GM12878 (cell line): ENCODE data around the gene LRRC8D. TPM values are rescaled to one million over a fixed set of nuclear protein-coding genes. Genes with fewer than 3 reads are reported as not detected.

ENCODE experiments used
- ATAC-seq: fragments of 200-7000 bp; cut with Tn5 transposase; 3 replicates; pipeline ENCODE4 v1.9.1; 2020; ENCODE audit warnings: mild to moderate bottlenecking, moderate library complexity
- BruUV-seq: library from RNA; stranded (reverse); fragments of 400-500 nt; replicated peaks from 2 replicates; lab custom pipeline; 2021; lab: Mats Ljungman, UMichigan
- CTCF ChIA-PET: fragments of 300-600 bp; sonication (Branson Sonifier 250); formaldehyde crosslinking; extraction: SDS; loops from one replicate; lab custom pipeline; 2021; ENCODE audit warnings: inconsistent platforms; lab: Yijun Ruan, JAX
- POLR2A ChIA-PET: fragments of 350-600 bp; formaldehyde crosslinking; extraction: SDS; loops from one replicate; lab custom pipeline; 2021; ENCODE audit warnings: inconsistent platforms; lab: Charles Lee
- RAD21 ChIA-PET: fragments of 300-600 bp; sonication (Branson Sonifier 250); formaldehyde crosslinking; loops from one replicate; lab custom pipeline; 2023; ENCODE audit warnings: antibody characterized with exemption; ENCODE audit not compliant: unreplicated experiment; lab: Charles Lee
- SMC1A ChIA-PET: fragments of 300-600 bp; sonication (Branson Sonifier 250); formaldehyde crosslinking; loops from one replicate; lab custom pipeline; 2023; ENCODE audit not compliant: unreplicated experiment, uncharacterized antibody; lab: Charles Lee
- DNase-seq: peaks from one replicate; pipeline ENCODE4 v3.0.0-alpha.2; 2011; ENCODE audit warnings: low read depth, low spot score
- FAIRE-seq: peaks from 3 replicates; lab custom pipeline; 2011; peaks lifted over from hg19 to GRCh38; lab: Jason Lieb, UNC
- H2AFZ ChIP-seq: 2 replicates; pipeline ENCODE4 v1.6.0; 2011; ENCODE audit warnings: low read depth, low read length, control low read depth; ENCODE audit not compliant: control insufficient read depth
- H3K27ac ChIP-seq: 2 replicates; pipeline ENCODE4 v1.5.1; 2011; ENCODE audit warnings: control low read depth; ENCODE audit not compliant: control insufficient read depth, insufficient read depth
- H3K27me3 ChIP-seq, 2 experiments: replicated peaks in 1 of 2; 2 replicates each; pipeline versions ENCODE4 v1.6.0 to v1.6.1; 2011; ENCODE audit warnings: low read length in 1 of 2; ENCODE audit not compliant: control insufficient read depth in 2 of 2, insufficient read depth in 2 of 2
- H3K36me3 ChIP-seq, 2 experiments: 2 replicates each; pipeline ENCODE4 v1.5.1; 2011; ENCODE audit warnings: low read length in 1 of 2; ENCODE audit not compliant: control insufficient read depth in 2 of 2, insufficient read depth in 2 of 2
- H3K4me1 ChIP-seq: 2 replicates; pipeline ENCODE4 v1.6.1; 2011; ENCODE audit warnings: mild to moderate bottlenecking, low read length, moderate library complexity, mixed read lengths; ENCODE audit not compliant: control insufficient read depth, insufficient read depth
- H3K4me2 ChIP-seq: 2 replicates; pipeline ENCODE4 v1.6.0; 2011; ENCODE audit warnings: control low read depth; ENCODE audit not compliant: control insufficient read depth, insufficient read depth
- H3K4me3 ChIP-seq: fragments of 200-600 bp; sonication (generic); 2 replicates; pipeline ENCODE4 v1.5.1; 2016
- H3K79me2 ChIP-seq: 2 replicates; pipeline ENCODE4 v1.6.0; 2011; ENCODE audit warnings: low read length; ENCODE audit not compliant: control insufficient read depth, insufficient read depth
- H3K9ac ChIP-seq: 2 replicates; pipeline ENCODE4 v1.8.0; 2011; ENCODE audit warnings: low read length, control low read depth, mixed read lengths; ENCODE audit not compliant: control insufficient read depth, insufficient read depth
- H3K9me3 ChIP-seq: replicated peaks from 3 replicates; pipeline ENCODE4 v1.5.1; 2011; ENCODE audit warnings: mild to moderate bottlenecking, low read length; ENCODE audit not compliant: control insufficient read depth, insufficient read depth
- H4K20me1 ChIP-seq: 2 replicates; pipeline ENCODE4 v1.6.0; 2011; ENCODE audit not compliant: control insufficient read depth, insufficient read depth
- EGR1 ChIP-seq, 2 experiments: IDR thresholded peaks; 1 replicate in 1 of 2; 2 replicates in 1 of 2; pipeline ENCODE4 v1.6.1; 2011 to 2012; ENCODE audit warnings: low read depth in 2 of 2, low read length in 2 of 2, borderline replicate concordance in 1 of 2, mild to moderate bottlenecking in 1 of 2, moderate library complexity in 1 of 2
- ESRRA ChIP-seq: IDR thresholded peaks from 2 replicates; pipeline ENCODE4 v1.6.1; 2012; ENCODE audit warnings: mild to moderate bottlenecking, low read length, improper control_type of control experiment
- JUND ChIP-seq: IDR thresholded peaks from 2 replicates; pipeline ENCODE4 v1.6.1; 2012; ENCODE audit warnings: low read depth, mild to moderate bottlenecking, low read length, improper control_type of control experiment, moderate library complexity
- NFIC ChIP-seq: IDR thresholded peaks from 2 replicates; pipeline ENCODE4 v1.6.1; 2012; ENCODE audit warnings: low read depth, mild to moderate bottlenecking, inconsistent platforms, low read length, moderate library complexity
- NR2C1 ChIP-seq: fragments of 450-650 bp; IDR thresholded peaks from 2 replicates; pipeline ENCODE4 v1.6.1; 2017; ENCODE audit warnings: antibody characterized with exemption, mild to moderate bottlenecking, moderate library complexity
- RUNX3 ChIP-seq: IDR thresholded peaks from 2 replicates; pipeline ENCODE4 v1.6.1; 2012; ENCODE audit warnings: low read length, inconsistent platforms
- SIX5 ChIP-seq: IDR thresholded peaks from 2 replicates; pipeline ENCODE4 v1.6.1; 2011; ENCODE audit warnings: mild to moderate bottlenecking, low read depth, low read length, moderate library complexity; ENCODE audit not compliant: severe bottlenecking
- SMARCA5 ChIP-seq: fragments of 450-650 bp; IDR thresholded peaks from 2 replicates; pipeline ENCODE4 v1.6.1; 2017; ENCODE audit warnings: mild to moderate bottlenecking
- SP1 ChIP-seq: IDR thresholded peaks from one replicate; pipeline ENCODE4 v1.6.1; 2011; ENCODE audit warnings: low read depth, low read length
- SPI1 ChIP-seq: IDR thresholded peaks from 2 replicates; pipeline ENCODE4 v1.6.1; 2011; ENCODE audit warnings: low read depth, mild to moderate bottlenecking, low read length, moderate library complexity, borderline replicate concordance; ENCODE audit not compliant: insufficient read depth
- TCF3 ChIP-seq: IDR thresholded peaks from 2 replicates; pipeline ENCODE4 v1.6.1; 2012; ENCODE audit warnings: low read depth, mild to moderate bottlenecking, low read length, borderline replicate concordance; ENCODE audit not compliant: insufficient read depth
- ZNF384 ChIP-seq: IDR thresholded peaks from 2 replicates; pipeline ENCODE4 v1.6.1; 2012; ENCODE audit warnings: low read depth, mild to moderate bottlenecking, low read length, improper control_type of control experiment, borderline replicate concordance
- WGBS: methylation state at CpG from one replicate; pipeline ENCODE4 v1.1.6; 2016; ENCODE audit warnings: low lambda C conversion rate; ENCODE audit not compliant: insufficient replicate concordance, insufficient coverage; ENCODE audit errors: missing lambda C conversion rate; 5-methylcytosine and 5-hydroxymethylcytosine counted together
- in situ Hi-C: fragments of 300-500 bp; cut with MboI; formaldehyde crosslinking; loops from 9 replicates; pipeline ENCODE4 v1.14.3; 2018; ENCODE audit warnings: mixed read lengths
- intact Hi-C: fragments of 100-400 bp; cut with micrococcal nuclease; formaldehyde crosslinking; loops from one replicate; pipeline ENCODE4 v1.14.2; 2022; ENCODE audit not compliant: unreplicated experiment
- polyA plus RNA-seq, 11 experiments: library from polyadenylated mRNA; depleted of rRNA in 4 of 11; unstranded in 6 of 11; stranded (reverse) in 5 of 11; fragments of >200 nt; fragmentation: Nextera tagmentation in 4 of 11; fragmentation: Illumina TruSeq in 1 of 11; extraction: Ambion mirVana in 4 of 11; extraction: Trizol in 1 of 11; gene quantifications; 1 replicate in 1 of 11; 2 replicates in 10 of 11; pipeline versions ENCODE4 v1.2.1 to v1.2.3, GENCODE V29; 2011 to 2016; ENCODE audit warnings: inconsistent platforms in 2 of 11, missing spikeins in 2 of 11, low read depth in 1 of 11
- total RNA-seq, 4 experiments: library from RNA; depleted of rRNA in 3 of 4; stranded (reverse); fragments of >200 nt in 3 of 4; fragmentation: Illumina TruSeq in 1 of 4; extraction: Trizol in 1 of 4; gene quantifications; 2 replicates each; pipeline versions ENCODE4 v1.2.1 to v1.2.3, GENCODE V29; 2013 to 2021
- TF ChIP-seq, protein P1 (sequence below): IDR thresholded peaks from 2 replicates; pipeline ENCODE4 v1.6.1; 2011; ENCODE audit warnings: borderline replicate concordance, low read depth, mild to moderate bottlenecking, moderate library complexity, mixed read lengths, low read length; ENCODE audit not compliant: insufficient read depth; ENCODE audit errors: extremely low read length
- TF ChIP-seq, protein P2 (sequence below): fragments of 450-650 bp; IDR thresholded peaks from 2 replicates; pipeline ENCODE4 v1.6.1; 2014; ENCODE audit warnings: mild to moderate bottlenecking
- TF ChIP-seq, protein P3 (sequence below), 3 experiments: IDR thresholded peaks in 2 of 3; conservative IDR thresholded peaks in 1 of 3; 2 replicates each; pipeline ENCODE4 v1.5.1; 2011; ENCODE audit warnings: low read depth in 3 of 3, low read length in 3 of 3, mild to moderate bottlenecking in 3 of 3, control low read depth in 2 of 3, moderate library complexity in 2 of 3, inconsistent platforms in 1 of 3, mixed read lengths in 1 of 3; ENCODE audit not compliant: control insufficient read depth in 2 of 3, insufficient read depth in 1 of 3; ENCODE audit errors: extremely low read depth in 1 of 3

The LRRC8D gene
- total and polyA plus RNA-seq, 10 of the 15 experiments (the other 5 are each of a cell fraction or from before 2014, with no cell fraction given), result 5.6 to 44.1 (median 26.8) TPM

DNA sequence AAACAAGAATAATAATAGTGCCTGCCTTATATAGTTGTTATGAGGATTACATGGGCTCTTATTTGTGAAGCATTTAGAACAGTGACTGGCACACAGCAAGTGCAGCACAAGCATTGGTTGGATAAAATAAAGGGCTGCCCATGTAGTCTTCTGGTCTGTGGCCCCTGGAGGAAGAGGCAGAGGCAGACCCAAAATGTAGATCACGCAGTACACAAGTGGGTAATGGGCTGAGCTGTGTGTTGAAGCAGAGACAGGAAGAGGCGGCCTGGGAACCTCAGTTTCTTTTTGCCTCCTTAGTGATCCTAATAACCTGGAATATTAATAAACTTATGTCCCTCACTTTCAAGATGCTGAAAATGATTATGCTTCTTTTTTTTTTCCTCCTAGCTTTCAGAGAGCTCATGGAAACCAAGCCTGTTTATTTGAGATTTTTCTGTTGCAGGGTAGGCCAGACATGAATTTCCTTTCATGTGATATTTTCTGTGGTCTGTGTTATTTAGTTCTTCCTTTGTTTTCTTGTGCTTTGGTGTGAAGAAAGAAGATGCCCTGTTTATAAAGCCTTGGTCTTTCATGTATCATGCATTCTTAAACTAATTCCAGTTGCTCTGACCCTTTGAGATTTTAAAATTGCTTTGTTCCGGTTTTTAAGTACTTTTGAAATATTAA is 42.5 kb downstream of the LRRC8D start:
- Histone ChIP-seq H4K20me1 (no peaks in the 10 kb centered on the region), H3K79me2 (no peaks in the 10 kb centered on the region; the same call in 1 of the 2 replicates)
- CTCF ChIA-PET, result no interaction called here
- no TSS peak for BruUV-seq
- DNase-seq (no peak), ATAC-seq (no peak)
- TF ChIP-seq ZNF384 (no peak), JUND (no peak), SIX5 (no peak), SMARCA5 (no peak), ESRRA (no peak), NR2C1 (no peak), EGR1 (IDR thresholded peaks at IDR 0.05; ENCODE audit: borderline replicate concordance in 1 of 2, low read depth in 2 of 2, low read length in 2 of 2) (no peak), RUNX3 (no peak), NFIC (no peak), SP1 (no peak), TCF3 (no peak), SPI1 (no peak)
- TF ChIP-seq, protein P1, sequence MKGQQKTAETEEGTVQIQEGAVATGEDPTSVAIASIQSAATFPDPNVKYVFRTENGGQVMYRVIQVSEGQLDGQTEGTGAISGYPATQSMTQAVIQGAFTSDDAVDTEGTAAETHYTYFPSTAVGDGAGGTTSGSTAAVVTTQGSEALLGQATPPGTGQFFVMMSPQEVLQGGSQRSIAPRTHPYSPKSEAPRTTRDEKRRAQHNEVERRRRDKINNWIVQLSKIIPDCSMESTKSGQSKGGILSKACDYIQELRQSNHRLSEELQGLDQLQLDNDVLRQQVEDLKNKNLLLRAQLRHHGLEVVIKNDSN, result no peak
- TF ChIP-seq, protein P2, sequence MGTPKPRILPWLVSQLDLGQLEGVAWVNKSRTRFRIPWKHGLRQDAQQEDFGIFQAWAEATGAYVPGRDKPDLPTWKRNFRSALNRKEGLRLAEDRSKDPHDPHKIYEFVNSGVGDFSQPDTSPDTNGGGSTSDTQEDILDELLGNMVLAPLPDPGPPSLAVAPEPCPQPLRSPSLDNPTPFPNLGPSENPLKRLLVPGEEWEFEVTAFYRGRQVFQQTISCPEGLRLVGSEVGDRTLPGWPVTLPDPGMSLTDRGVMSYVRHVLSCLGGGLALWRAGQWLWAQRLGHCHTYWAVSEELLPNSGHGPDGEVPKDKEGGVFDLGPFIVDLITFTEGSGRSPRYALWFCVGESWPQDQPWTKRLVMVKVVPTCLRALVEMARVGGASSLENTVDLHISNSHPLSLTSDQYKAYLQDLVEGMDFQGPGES, result no peak
- TF ChIP-seq, protein P3, sequence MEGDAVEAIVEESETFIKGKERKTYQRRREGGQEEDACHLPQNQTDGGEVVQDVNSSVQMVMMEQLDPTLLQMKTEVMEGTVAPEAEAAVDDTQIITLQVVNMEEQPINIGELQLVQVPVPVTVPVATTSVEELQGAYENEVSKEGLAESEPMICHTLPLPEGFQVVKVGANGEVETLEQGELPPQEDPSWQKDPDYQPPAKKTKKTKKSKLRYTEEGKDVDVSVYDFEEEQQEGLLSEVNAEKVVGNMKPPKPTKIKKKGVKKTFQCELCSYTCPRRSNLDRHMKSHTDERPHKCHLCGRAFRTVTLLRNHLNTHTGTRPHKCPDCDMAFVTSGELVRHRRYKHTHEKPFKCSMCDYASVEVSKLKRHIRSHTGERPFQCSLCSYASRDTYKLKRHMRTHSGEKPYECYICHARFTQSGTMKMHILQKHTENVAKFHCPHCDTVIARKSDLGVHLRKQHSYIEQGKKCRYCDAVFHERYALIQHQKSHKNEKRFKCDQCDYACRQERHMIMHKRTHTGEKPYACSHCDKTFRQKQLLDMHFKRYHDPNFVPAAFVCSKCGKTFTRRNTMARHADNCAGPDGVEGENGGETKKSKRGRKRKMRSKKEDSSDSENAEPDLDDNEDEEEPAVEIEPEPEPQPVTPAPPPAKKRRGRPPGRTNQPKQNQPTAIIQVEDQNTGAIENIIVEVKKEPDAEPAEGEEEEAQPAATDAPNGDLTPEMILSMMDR (IDR thresholded peaks at IDR 0.05 in 2 of 3, conservative IDR thresholded peaks at IDR 0.05 in 1 of 3; ENCODE audit: control insufficient read depth in 2 of 3, extremely low read depth in 1 of 3, insufficient read depth in 1 of 3, low read depth in 3 of 3, low read length in 3 of 3), result no peak
- TF ChIP-seq, all 136 proteins: peak for 0
- Histone ChIP-seq H3K36me3 (peaks cover 0 to 6% of the 10 kb centered on the region in 2 experiments; a peak in 2 of 4 replicates), H3K4me1 (no peaks in the 10 kb centered on the region), H3K4me3 (no peak overlapping the region), H3K9ac (no peak overlapping the region), H3K27me3 (no peaks in the 10 kb centered on the region), H3K27ac (no peak overlapping the region), H2AFZ (no peak overlapping the region), H3K9me3 (no peaks in the 10 kb centered on the region), H3K4me2 (no peak overlapping the region)
- RAD21 ChIA-PET, result interaction anchor here (1.0 to 2.0 kb wide), 2 partner anchors 18 to 20 kb away, joined by 3 to 8 read pairs; no protein-coding TSS in a partner anchor
- intact Hi-C loops, result no loop called here
- in situ Hi-C loops, result no loop called here
- POLR2A ChIA-PET, result no interaction called here
- 99% methylated on average over 3 of the region's 3 CpGs for WGBS
- SMC1A ChIA-PET, result interaction anchor here (1.2 to 1.9 kb wide), 3 partner anchors 8 to 45 kb away, joined by 3 to 6 read pairs (median 4); no protein-coding TSS in a partner anchor
- no peak for FAIRE-seq
